GM19025 (cell line): ENCODE data around the gene COL6A1.

ENCODE experiments used
- ATAC-seq: cut with Tn5 transposase; IDR thresholded peaks from one replicate; pipeline ENCODE4 v1.9.1; 2021; ENCODE audit warnings: mild to moderate bottlenecking, low read depth, moderate library complexity; ENCODE audit not compliant: unreplicated experiment

The COL6A1 gene

GRCh38 chr21:45979651-45980050 is 1.9 kb upstream of the COL6A1 start:
- ATAC-seq: no peak

- no peak for ATAC-seq
Observed at GRCh38 chr21:45980271-45980670, 1.3 kb upstream of the COL6A1 start.

GRCh38 chr21:45980697-45981096 is 873 bp upstream of the COL6A1 start:
- ATAC-seq: no peak

- ATAC-seq: no peak
Observed at GRCh38 chr21:45982092-45982757, 655 bp downstream of the COL6A1 start.

- ATAC-seq: no peak
Observed at GRCh38 chr21:45982758-45983648, 1.4 kb downstream of the COL6A1 start.

- ATAC-seq: no peak
Observed at GRCh38 chr21:45983649-45983965, 2.0 kb downstream of the COL6A1 start.

- ATAC-seq: no peak
Observed at GRCh38 chr21:45983981-45984551, 2.5 kb downstream of the COL6A1 start.

GRCh38 chr21:45984584-45985095 is 3.1 kb downstream of the COL6A1 start:
- ATAC-seq: no peak

- ATAC-seq: no peak
Observed at GRCh38 chr21:45985471-45986315, 4.1 kb downstream of the COL6A1 start.

GRCh38 chr21:45986316-45987051 is 4.9 kb downstream of the COL6A1 start:
- no peak for ATAC-seq

GRCh38 chr21:45987121-45987711 is 5.6 kb downstream of the COL6A1 start:
- no peak for ATAC-seq

GRCh38 chr21:45988366-45989347 is 7.1 kb downstream of the COL6A1 start:
- no peak for ATAC-seq

- ATAC-seq: no peak
Observed at GRCh38 chr21:45989355-45990048, 7.9 kb downstream of the COL6A1 start.

- no peak for ATAC-seq
Observed at GRCh38 chr21:45990049-45990711, 8.6 kb downstream of the COL6A1 start.

- no peak for ATAC-seq
Observed at GRCh38 chr21:45990741-45991605, 9.4 kb downstream of the COL6A1 start.

GRCh38 chr21:45991606-45992300 is 10.2 kb downstream of the COL6A1 start:
- no peak for ATAC-seq
